Activated CD4-positive, alpha-beta T cell treated with anti-CD3 and anti-CD28 coated beads for 4 hours (primary cell): ENCODE data around the gene ASAP3.

Source experiments
- DNase-seq, 2 donors: peaks; one replicate each; pipeline ENCODE4 v3.0.0-alpha.2; 2020

ASAP3 gene

GRCh38 chr1:23448846-23449245, 35.1 kb downstream of the ASAP3 start:
- no peak for DNase-seq

GRCh38 chr1:23446661-23447310, 37.2 kb downstream of the ASAP3 start:
- no peak for DNase-seq

GRCh38 chr1:23444596-23445390, 39.2 kb downstream of the ASAP3 start:
- no peak for DNase-seq

GRCh38 chr1:23444104-23444533, 39.9 kb downstream of the ASAP3 start:
- no peak for DNase-seq

- DNase-seq: no peak
Measured at GRCh38 chr1:23442751-23443150, 41.2 kb downstream of the ASAP3 start.

GRCh38 chr1:23441446-23442148, 42.4 kb downstream of the ASAP3 start:
- no peak for DNase-seq

- DNase-seq: no peak
Measured at GRCh38 chr1:23438545-23438944, 45.4 kb downstream of the ASAP3 start.

GRCh38 chr1:23437355-23437664, 46.7 kb downstream of the ASAP3 start:
- no peak for DNase-seq

- peak in 1 of 2 donors; percentile 26 for DNase-seq
Measured at GRCh38 chr1:23436520-23437354, 47.2 kb downstream of the ASAP3 start.

- DNase-seq: no peak
Measured at GRCh38 chr1:23434260-23434775, 49.7 kb downstream of the ASAP3 start.

- DNase-seq: no peak
Measured at GRCh38 chr1:23433122-23433521, 50.9 kb downstream of the ASAP3 start.

- DNase-seq: no peak
Measured at GRCh38 chr1:23431431-23431830, 52.5 kb downstream of the ASAP3 start.

- DNase-seq: no peak
Measured at GRCh38 chr1:23430803-23431202, 53.2 kb downstream of the ASAP3 start.

- DNase-seq: no peak
Measured at GRCh38 chr1:23428136-23428905, 55.7 kb downstream of the ASAP3 start.

- no peak for DNase-seq
Measured at GRCh38 chr1:23427550-23427949, 56.4 kb downstream of the ASAP3 start.

- DNase-seq: no peak
Measured at GRCh38 chr1:23426828-23427227, 57.2 kb downstream of the ASAP3 start.

GRCh38 chr1:23425193-23425494, 58.8 kb downstream of the ASAP3 start:
- no peak for DNase-seq

GRCh38 chr1:23424293-23425192, 59.4 kb downstream of the ASAP3 start, which contains the start of gene TCEA3:
Gene TCEA3, minus strand, starts transcription at chr1:23424748. Its CDS starts 115 bp downstream, at chr1:23424633.
- DNase-seq: peak; percentile 33 to 41

- DNase-seq: peak in 1 of 2 donors; percentile 10
Measured at GRCh38 chr1:23423415-23424292, 60.3 kb downstream of the ASAP3 start.

- DNase-seq: no peak
Measured at GRCh38 chr1:23422941-23423340, 61.0 kb downstream of the ASAP3 start.
